ENCODE measurements around the gene SLC17A1.
A peak's percentile ranks its signal among the peaks of the same experiment; 100 is the strongest.

SLC17A1 gene

GRCh38 chr6:25789475-25789874 lies 42.4 kb downstream of the SLC17A1 start:
- WGBS, 2 donors (ENCODE audit: extremely low coverage in 2 of 2, insufficient read length in 2 of 2, insufficient replicate concordance in 1 of 2) = no CpG with 5 or more reads among the region's 2 CpGs
- Histone ChIP-seq H3K27ac (replicated peaks; ENCODE audit: low read length) (no peak overlapping the region), H2AFZ (ENCODE audit: low read length) (no peak overlapping the region)

GRCh38 chr6:25788305-25788922 lies 43.4 kb downstream of the SLC17A1 start:
- Histone ChIP-seq H2AK5ac (ENCODE audit: low read depth, low read length) (no peak overlapping the region), H2BK120ac (ENCODE audit: low read depth, low read length) (no peak overlapping the region), H3K4ac (ENCODE audit: low read length) (no peak overlapping the region), H2AFZ (ENCODE audit: low read length) (no peak overlapping the region), H4K8ac (ENCODE audit: low read depth, low read length) (no peak overlapping the region), H3K27me3 (ENCODE audit: control insufficient read depth in 3 of 3, insufficient read depth in 3 of 3, low read depth in 1 of 3, low read length in 3 of 3) (no peaks in the 10 kb centered on the region), H3K4me1 (ENCODE audit: control insufficient read depth in 2 of 2, insufficient read depth in 1 of 2, low read depth in 1 of 2, low read length in 2 of 2) (no peaks in the 10 kb centered on the region), H2BK15ac (ENCODE audit: low read length) (no peak overlapping the region), H3K18ac (ENCODE audit: low read length) (no peak overlapping the region), H3K27ac (replicated peaks; ENCODE audit: low read length) (no peak overlapping the region), H3K9me3 (replicated peaks in 1 of 2; ENCODE audit: control insufficient read depth in 2 of 2, insufficient read depth in 1 of 2, low read depth in 1 of 2, low read length in 2 of 2) (peaks cover 0 to 2% of the 10 kb centered on the region in 2 donors), H2BK5ac (ENCODE audit: low read length) (no peak overlapping the region), H4K91ac (ENCODE audit: low read depth, low read length, poor library complexity) (no peak overlapping the region), H3K4me2 (ENCODE audit: insufficient read depth, low read length, poor library complexity, severe bottlenecking) (no peak overlapping the region), H2BK12ac (ENCODE audit: low read length) (no peak overlapping the region), H3K79me1 (ENCODE audit: low read depth, low read length) (no peaks in the 10 kb centered on the region), H3K23ac (ENCODE audit: low read depth, low read length, poor library complexity) (peak overlapping the region; percentile 38), H3K14ac (ENCODE audit: low read length) (no peak overlapping the region), H3K4me3 (ENCODE audit: low read length in 2 of 2) (peak overlapping the region in 1 of 2 donors; percentile 46), H3K36me3 (replicated peaks in 1 of 2; ENCODE audit: control insufficient read depth in 2 of 2, insufficient read depth in 2 of 2, low read length in 2 of 2) (no peaks in the 10 kb centered on the region), H3K9ac (ENCODE audit: low read depth, low read length, poor library complexity) (peak overlapping the region; percentile 73)
- no peak for DNase-seq (ENCODE audit: low spot score)
- WGBS, 2 donors (ENCODE audit: extremely low coverage in 2 of 2, insufficient read length in 2 of 2, insufficient replicate concordance in 1 of 2) = no CpG with 5 or more reads among the region's 4 CpGs

More at GRCh38 chr6:25789475-25789874, 42.4 kb downstream of the SLC17A1 start:
- no peak overlapping the region for H2AK5ac ChIP-seq (ENCODE audit: low read depth, low read length)
- no peak overlapping the region for H3K14ac ChIP-seq (ENCODE audit: low read length)
- no peak overlapping the region for H3K4me3 ChIP-seq (ENCODE audit: low read length in 2 of 2)
- no peaks in the 10 kb centered on the region for H3K36me3 ChIP-seq (replicated peaks in 1 of 2; ENCODE audit: control insufficient read depth in 2 of 2, insufficient read depth in 2 of 2, low read length in 2 of 2)
- no peak overlapping the region for H3K23ac ChIP-seq (ENCODE audit: low read depth, low read length, poor library complexity)
- no peak overlapping the region for H3K4me2 ChIP-seq (ENCODE audit: insufficient read depth, low read length, poor library complexity, severe bottlenecking)
- no peak overlapping the region for H3K18ac ChIP-seq (ENCODE audit: low read length)
- H2BK12ac ChIP-seq (ENCODE audit: low read length) = no peak overlapping the region
- H4K8ac ChIP-seq (ENCODE audit: low read depth, low read length) = no peak overlapping the region
- no peak overlapping the region for H4K91ac ChIP-seq (ENCODE audit: low read depth, low read length, poor library complexity)
- H2BK5ac ChIP-seq (ENCODE audit: low read length) = no peak overlapping the region
- no peak overlapping the region for H2BK120ac ChIP-seq (ENCODE audit: low read depth, low read length)
- no peak overlapping the region for H3K4ac ChIP-seq (ENCODE audit: low read length)
- H3K4me1 ChIP-seq (ENCODE audit: control insufficient read depth in 2 of 2, insufficient read depth in 1 of 2, low read depth in 1 of 2, low read length in 2 of 2) = no peaks in the 10 kb centered on the region
- no peak overlapping the region for H2BK15ac ChIP-seq (ENCODE audit: low read length)
- no peak for DNase-seq (ENCODE audit: low spot score)
- H3K9me3 ChIP-seq (replicated peaks in 1 of 2; ENCODE audit: control insufficient read depth in 2 of 2, insufficient read depth in 1 of 2, low read depth in 1 of 2, low read length in 2 of 2) = peaks cover 0 to 2% of the 10 kb centered on the region in 2 donors
- H3K79me1 ChIP-seq (ENCODE audit: low read depth, low read length) = no peaks in the 10 kb centered on the region
- no peak overlapping the region for H3K9ac ChIP-seq (ENCODE audit: low read depth, low read length, poor library complexity)
- no peaks in the 10 kb centered on the region for H3K27me3 ChIP-seq (ENCODE audit: control insufficient read depth in 3 of 3, insufficient read depth in 3 of 3, low read depth in 1 of 3, low read length in 3 of 3)

- Histone ChIP-seq H3K4me3 (ENCODE audit: low read length in 2 of 2) (no peak overlapping the region), H4K91ac (ENCODE audit: low read depth, low read length, poor library complexity) (no peak overlapping the region), H3K4ac (ENCODE audit: low read length) (no peak overlapping the region), H2AK5ac (ENCODE audit: low read depth, low read length) (no peak overlapping the region), H4K8ac (ENCODE audit: low read depth, low read length) (no peak overlapping the region), H2BK12ac (ENCODE audit: low read length) (no peak overlapping the region), H2BK120ac (ENCODE audit: low read depth, low read length) (no peak overlapping the region), H3K27me3 (ENCODE audit: control insufficient read depth in 3 of 3, insufficient read depth in 3 of 3, low read depth in 1 of 3, low read length in 3 of 3) (no peaks in the 10 kb centered on the region), H3K9ac (ENCODE audit: low read depth, low read length, poor library complexity) (no peak overlapping the region), H3K36me3 (replicated peaks in 1 of 2; ENCODE audit: control insufficient read depth in 2 of 2, insufficient read depth in 2 of 2, low read length in 2 of 2) (no peaks in the 10 kb centered on the region), H2BK15ac (ENCODE audit: low read length) (no peak overlapping the region), H3K27ac (replicated peaks; ENCODE audit: low read length) (no peak overlapping the region), H3K9me3 (replicated peaks in 1 of 2; ENCODE audit: control insufficient read depth in 2 of 2, insufficient read depth in 1 of 2, low read depth in 1 of 2, low read length in 2 of 2) (peaks cover 0 to 2% of the 10 kb centered on the region in 2 donors), H2BK5ac (ENCODE audit: low read length) (no peak overlapping the region), H3K79me1 (ENCODE audit: low read depth, low read length) (no peaks in the 10 kb centered on the region), H3K4me1 (ENCODE audit: control insufficient read depth in 2 of 2, insufficient read depth in 1 of 2, low read depth in 1 of 2, low read length in 2 of 2) (no peaks in the 10 kb centered on the region), H3K23ac (ENCODE audit: low read depth, low read length, poor library complexity) (no peak overlapping the region), H2AFZ (ENCODE audit: low read length) (no peak overlapping the region), H3K14ac (ENCODE audit: low read length) (no peak overlapping the region), H3K4me2 (ENCODE audit: insufficient read depth, low read length, poor library complexity, severe bottlenecking) (no peak overlapping the region), H3K18ac (ENCODE audit: low read length) (no peak overlapping the region)
- WGBS, 2 donors (ENCODE audit: extremely low coverage in 2 of 2, insufficient read length in 2 of 2, insufficient replicate concordance in 1 of 2) = no CpG with 5 or more reads among the region's 2 CpGs
- DNase-seq (ENCODE audit: low spot score) = no peak
These were observed 44.4 kb downstream of the SLC17A1 start for GRCh38 chr6:25787428-25787827.

GRCh38 chr6:25781134-25781533 lies 50.7 kb downstream of the SLC17A1 start:
- no CpG with 5 or more reads among the region's 1 CpG for WGBS, 2 donors (ENCODE audit: extremely low coverage in 2 of 2, insufficient read length in 2 of 2, insufficient replicate concordance in 1 of 2)
- no peak overlapping the region for H2BK5ac ChIP-seq (ENCODE audit: low read length)
- H3K4me2 ChIP-seq (ENCODE audit: insufficient read depth, low read length, poor library complexity, severe bottlenecking) = no peak overlapping the region
- H2AFZ ChIP-seq (ENCODE audit: low read length) = no peak overlapping the region
- no peak overlapping the region for H3K4me3 ChIP-seq (ENCODE audit: low read length in 2 of 2)
- H3K4me1 ChIP-seq (ENCODE audit: control insufficient read depth in 2 of 2, insufficient read depth in 1 of 2, low read depth in 1 of 2, low read length in 2 of 2) = peaks cover 0 to 1% of the 10 kb centered on the region in 2 donors
- DNase-seq (ENCODE audit: low spot score) = no peak
- H4K8ac ChIP-seq (ENCODE audit: low read depth, low read length) = no peak overlapping the region
- H2BK120ac ChIP-seq (ENCODE audit: low read depth, low read length) = no peak overlapping the region
- no peak overlapping the region for H3K9ac ChIP-seq (ENCODE audit: low read depth, low read length, poor library complexity)
- H3K9me3 ChIP-seq (replicated peaks in 1 of 2; ENCODE audit: control insufficient read depth in 2 of 2, insufficient read depth in 1 of 2, low read depth in 1 of 2, low read length in 2 of 2) = no peaks in the 10 kb centered on the region
- H4K91ac ChIP-seq (ENCODE audit: low read depth, low read length, poor library complexity) = no peak overlapping the region
- H3K18ac ChIP-seq (ENCODE audit: low read length) = no peak overlapping the region
- no peak overlapping the region for H2AK5ac ChIP-seq (ENCODE audit: low read depth, low read length)
- no peak overlapping the region for H3K23ac ChIP-seq (ENCODE audit: low read depth, low read length, poor library complexity)
- no peak overlapping the region for H2BK12ac ChIP-seq (ENCODE audit: low read length)
- H3K36me3 ChIP-seq (replicated peaks in 1 of 2; ENCODE audit: control insufficient read depth in 2 of 2, insufficient read depth in 2 of 2, low read length in 2 of 2) = no peaks in the 10 kb centered on the region
- H3K14ac ChIP-seq (ENCODE audit: low read length) = no peak overlapping the region
- H3K79me1 ChIP-seq (ENCODE audit: low read depth, low read length) = no peaks in the 10 kb centered on the region
- H3K27ac ChIP-seq (replicated peaks; ENCODE audit: low read length) = no peak overlapping the region
- H3K4ac ChIP-seq (ENCODE audit: low read length) = no peak overlapping the region
- H2BK15ac ChIP-seq (ENCODE audit: low read length) = no peak overlapping the region
- H3K27me3 ChIP-seq (ENCODE audit: control insufficient read depth in 3 of 3, insufficient read depth in 3 of 3, low read depth in 1 of 3, low read length in 3 of 3) = peaks cover 0 to 2% (median 0%) of the 10 kb centered on the region in 3 experiments

Data from neuronal stem cell (in vitro differentiated cells).